ENCODE measurements around the gene PVALEF.

The PVALEF gene

GRCh38 chr17:81163051-81163695 is 2.1 kb upstream of the PVALEF start:
- no peak for DNase-seq (ENCODE audit: low read depth)

DNA sequence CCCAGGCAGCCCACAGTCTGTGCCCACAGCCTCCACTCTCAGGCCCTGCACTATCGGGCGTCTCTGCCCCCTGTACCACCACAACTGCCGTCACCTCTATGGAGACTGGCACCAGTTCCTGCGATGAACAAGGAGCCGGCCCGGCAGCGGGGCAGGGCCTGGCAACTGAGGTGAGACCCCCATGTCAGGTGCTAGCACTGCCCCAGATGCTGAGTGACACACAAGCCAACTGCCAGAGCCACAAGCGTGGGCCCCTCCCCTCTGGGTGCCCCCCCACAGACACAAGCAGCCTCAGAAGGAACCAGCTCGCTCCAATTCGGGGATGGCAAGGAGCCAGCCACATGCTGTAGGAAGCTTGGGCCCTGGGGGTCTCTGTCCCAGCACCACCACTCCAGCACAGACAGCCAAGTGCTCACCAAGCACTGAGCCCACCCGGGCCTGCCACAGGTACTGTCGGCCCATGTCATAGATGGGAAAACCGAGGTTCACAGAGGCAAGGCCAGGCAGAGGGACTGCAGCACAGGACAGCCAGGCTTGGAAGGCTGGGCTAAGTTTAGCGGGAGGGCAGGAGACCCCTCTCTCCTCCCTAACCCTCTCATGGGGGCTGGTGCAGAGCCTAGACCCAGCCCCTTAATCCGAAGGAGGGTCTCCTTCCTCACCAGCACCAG is 1.5 kb upstream of the PVALEF start:
- DNase-seq (ENCODE audit: low read depth): no peak

- DNase-seq (ENCODE audit: low read depth): no peak
Observed at GRCh38 chr17:81164371-81165245, 699 bp upstream of the PVALEF start.

DNA sequence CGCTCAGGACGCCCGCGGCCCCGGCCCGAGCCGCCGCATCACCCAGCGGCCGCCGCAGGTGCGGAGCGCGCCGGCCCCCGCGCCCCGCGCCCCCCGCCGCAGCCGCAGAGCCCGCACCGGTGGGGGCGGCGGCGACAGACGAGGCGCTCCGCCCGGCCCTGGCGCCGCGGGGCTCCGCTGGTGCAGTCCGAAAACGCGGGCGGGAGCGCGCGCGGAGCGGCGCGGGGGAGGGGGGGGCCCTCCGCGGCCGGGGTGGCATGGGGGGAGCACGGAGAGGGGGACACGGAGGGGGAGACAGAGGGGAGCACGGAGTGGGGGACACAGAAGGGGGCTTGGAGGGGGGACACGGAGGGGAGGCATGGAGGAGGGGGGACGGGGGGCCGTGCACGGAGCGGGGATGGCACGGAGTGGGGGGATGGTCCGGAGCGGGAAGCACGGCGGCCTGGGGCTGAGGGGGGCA is 756 bp downstream of the PVALEF start, which contains the start of gene AATK:
AATK (minus strand) TSS at position 189 of the 460 bp plus-strand sequence. CDS start 229 bp downstream, outside the sequence.
- DNase-seq (ENCODE audit: low read depth): no peak

DNA sequence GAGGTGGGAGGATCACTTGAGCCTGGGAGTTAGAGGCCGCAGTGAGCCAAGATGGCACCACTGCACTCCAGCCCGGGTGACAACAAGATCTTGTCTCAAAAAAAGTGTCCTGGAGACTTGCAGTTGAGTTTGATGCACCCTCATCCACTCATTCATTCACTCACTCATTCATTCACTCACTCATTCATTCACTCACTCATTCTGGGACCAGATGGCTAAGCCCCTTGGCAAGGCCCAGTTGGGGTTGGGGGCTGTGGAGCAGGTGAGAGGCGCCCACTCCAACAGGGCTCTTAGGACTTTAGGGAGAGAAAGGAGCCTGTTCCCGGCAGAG is 1.9 kb downstream of the PVALEF start:
- DNase-seq (ENCODE audit: low read depth): no peak

DNA sequence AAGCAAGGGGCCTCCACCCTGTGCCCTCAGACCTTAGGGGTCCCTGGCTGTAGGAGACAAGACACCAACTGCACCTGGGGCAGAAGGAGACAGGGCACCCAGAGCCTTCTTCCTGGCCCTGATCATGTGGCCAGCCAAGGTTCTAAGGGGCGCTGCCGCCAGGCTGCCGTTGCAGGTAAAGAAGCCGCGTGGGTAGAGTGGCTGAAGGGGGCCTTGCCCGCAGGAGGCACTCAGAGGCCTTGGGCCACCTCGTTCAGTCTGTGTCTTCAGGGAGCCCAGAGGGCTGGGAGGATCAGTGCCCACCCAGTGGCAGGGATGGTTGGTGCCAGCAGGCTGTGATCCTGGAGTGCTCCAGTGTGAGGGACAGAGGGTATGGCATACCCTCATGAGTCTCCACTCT is 2.3 kb downstream of the PVALEF start:
- DNase-seq (ENCODE audit: low read depth): no peak

DNA sequence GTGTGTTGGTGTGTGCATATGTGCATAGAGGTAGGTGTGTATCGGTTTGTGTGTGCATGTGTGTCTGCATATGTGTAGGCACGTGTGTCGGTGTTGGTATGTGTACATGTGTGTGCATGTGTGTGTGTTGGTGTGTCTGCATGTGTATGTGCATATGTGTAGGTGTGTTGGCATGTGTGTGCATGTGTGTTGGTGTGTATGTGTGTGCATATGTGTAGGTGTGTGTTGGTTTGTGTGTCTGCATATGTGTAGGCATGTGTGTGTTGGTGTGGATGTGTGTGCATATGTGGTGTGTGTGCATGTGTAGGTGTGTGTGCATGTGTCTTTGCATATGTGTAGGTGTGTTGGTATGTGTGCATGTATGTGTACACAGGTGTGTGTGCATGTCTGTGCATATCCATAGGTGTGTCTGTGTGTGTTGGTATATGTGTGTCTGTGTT is 4.6 kb downstream of the PVALEF start:
- no peak for DNase-seq (ENCODE audit: low read depth)

GRCh38 chr17:81170727-81171494 is 5.6 kb downstream of the PVALEF start:
- no peak for DNase-seq (ENCODE audit: low read depth)

DNA sequence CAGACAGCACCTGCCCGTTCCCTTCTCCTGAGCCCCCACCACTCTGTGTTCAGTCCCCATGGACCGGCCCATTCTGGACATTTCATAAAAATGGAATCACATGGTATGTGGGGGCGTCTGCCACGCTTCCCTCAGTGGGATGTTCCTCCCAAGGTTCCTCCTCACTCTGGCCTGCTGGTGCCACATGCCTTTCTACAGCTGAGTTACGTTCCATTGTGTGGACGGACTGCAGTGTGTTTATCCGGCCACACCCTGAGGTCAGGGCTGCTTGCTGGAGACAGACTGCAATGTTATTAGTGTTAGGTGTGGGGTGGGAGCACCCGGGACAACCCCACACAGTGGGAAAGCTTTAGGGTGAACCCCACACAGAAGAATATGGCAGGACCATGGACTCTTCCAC is 6.6 kb downstream of the PVALEF start:
- DNase-seq (ENCODE audit: low read depth): no peak

DNA sequence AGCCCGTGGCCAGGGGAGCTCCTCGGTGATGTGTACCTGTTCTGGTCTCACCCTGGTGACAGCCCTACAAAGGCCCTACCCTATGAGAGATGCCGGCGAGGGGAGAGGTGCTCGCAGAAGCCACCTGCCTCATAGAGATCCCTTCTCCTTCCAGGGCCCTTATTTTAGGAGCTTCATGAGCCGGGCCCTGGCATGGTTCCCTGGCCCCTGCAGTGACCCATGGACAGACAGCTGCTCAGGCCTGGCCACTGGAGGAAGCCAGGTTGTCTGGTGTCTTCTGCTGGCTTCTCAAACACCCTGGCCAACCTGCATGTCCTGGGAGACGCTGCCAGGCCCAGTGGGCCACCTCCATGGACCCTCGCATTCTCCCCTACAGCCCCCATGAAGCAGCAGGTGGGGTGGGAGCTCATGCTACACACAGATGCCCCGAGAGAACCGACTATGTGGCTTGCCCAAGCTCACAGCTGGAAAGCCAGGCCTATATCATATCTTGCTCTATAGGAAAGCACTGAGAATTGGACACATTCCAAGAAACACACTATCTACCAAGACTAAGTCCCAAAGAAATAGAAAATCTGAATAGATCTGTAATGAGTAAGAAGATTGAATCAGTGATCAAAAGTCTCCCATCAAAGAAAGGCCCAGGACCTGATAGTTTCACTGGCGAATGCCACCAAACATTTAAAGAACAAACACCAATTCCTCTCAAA is 7.9 kb downstream of the PVALEF start:
- DNase-seq (ENCODE audit: low read depth): no peak

GRCh38 chr17:81173762-81174155 is 8.5 kb downstream of the PVALEF start:
- DNase-seq (ENCODE audit: low read depth): no peak

- no peak for DNase-seq (ENCODE audit: low read depth)
Observed at GRCh38 chr17:81176666-81177065, 11.4 kb downstream of the PVALEF start.

DNA sequence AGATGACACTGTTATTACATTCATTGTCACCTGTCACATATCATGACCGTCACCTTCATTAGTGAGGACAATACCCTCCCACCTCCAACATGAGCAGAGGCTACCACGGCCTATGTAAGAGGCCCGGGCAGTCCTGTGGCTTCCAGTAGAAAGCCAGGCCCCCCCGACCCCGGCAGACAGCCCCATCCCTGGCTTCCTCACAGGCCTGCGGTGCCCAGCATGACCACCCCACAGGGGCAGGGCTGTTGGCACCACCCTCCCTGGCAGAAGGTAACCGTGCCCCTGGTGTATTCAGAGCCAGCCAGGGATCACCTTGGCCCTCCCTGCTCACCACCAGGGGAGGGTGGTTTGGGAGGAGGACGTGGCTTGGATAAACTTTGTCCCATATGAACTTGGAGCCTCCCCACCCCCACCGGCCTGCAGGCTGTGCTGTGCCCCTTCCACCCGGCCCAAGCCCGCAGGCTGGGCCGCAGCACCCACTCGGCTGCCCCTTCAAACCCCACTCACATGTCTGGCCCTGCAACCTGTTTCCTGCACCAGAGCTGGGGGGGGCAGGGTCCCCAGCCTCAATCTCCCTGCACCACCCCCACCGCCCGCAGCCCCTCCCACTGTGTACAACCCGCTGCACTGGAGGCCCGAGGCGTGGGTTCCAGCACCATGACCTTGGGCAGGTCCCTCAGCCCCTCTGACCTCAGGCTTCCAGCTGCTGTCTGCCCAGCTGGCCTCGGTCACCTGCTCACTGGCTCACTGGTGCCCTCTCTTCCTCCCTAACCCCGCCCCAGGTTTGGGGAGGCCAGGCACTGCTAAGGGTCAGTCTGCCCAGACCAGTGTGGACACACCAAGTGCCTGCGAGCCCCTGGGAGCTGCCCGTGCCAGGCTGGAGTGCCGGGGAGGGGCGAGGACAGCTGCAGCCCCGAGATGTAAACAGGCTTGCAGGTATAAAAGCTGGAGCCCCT is 13.1 kb downstream of the PVALEF start:
- no peak for DNase-seq (ENCODE audit: low read depth)

DNA sequence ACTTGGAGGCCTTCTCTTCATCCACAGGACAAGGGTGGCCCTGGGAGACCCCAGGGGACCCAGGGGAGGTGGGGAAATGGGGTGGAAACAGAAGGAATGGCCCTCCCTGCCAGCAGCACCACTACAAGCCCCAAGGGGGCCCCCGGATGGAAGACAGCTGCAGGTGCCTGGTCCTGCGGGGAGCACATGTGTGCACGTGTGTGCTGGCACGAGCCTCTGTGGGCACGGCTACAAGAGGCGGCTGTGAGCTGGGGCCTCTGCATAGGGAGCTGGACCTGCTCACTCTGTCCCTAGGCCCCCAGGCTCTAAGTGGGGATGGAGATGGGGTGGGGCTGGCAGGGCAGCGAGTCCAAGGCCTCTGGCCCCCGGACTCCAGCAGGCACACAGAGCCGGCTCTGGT is 13.9 kb downstream of the PVALEF start:
- no peak for DNase-seq (ENCODE audit: low read depth)

GRCh38 chr17:81179861-81180260 is 14.6 kb downstream of the PVALEF start:
- DNase-seq (ENCODE audit: low read depth): no peak

GRCh38 chr17:81180836-81181810 is 15.8 kb downstream of the PVALEF start:
- DNase-seq (ENCODE audit: low read depth): no peak

DNA sequence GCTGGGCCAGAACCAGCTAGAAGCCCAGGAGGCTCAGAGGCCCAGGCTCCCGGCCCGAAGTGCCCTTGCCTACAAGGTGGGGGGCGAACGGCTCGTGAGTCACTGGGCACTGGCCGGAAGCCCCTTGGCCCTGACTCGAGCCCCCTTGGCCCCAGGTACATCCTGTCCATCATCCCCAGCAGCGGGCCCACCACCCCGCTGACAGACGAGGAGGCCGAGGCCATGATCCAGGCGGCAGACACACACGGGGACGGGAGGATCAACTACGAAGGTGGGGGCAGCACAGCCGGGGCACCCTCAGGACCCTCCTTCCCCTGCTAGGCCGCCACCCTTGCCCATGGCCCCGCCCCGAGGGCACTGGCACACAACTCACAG is 16.5 kb downstream of the PVALEF start:
- no peak for DNase-seq (ENCODE audit: low read depth)

GRCh38 chr17:81182596-81182995 is 17.3 kb downstream of the PVALEF start:
- no peak for DNase-seq (ENCODE audit: low read depth)

- DNase-seq (ENCODE audit: low read depth): no peak
Observed at GRCh38 chr17:81183316-81183715, 18.0 kb downstream of the PVALEF start.
